GM12878 (cell line): Measurements from ENCODE around the gene KRT33A. TPM values are rescaled to one million over a fixed set of nuclear protein-coding genes. Genes with fewer than 3 reads are reported as not detected.
"Not testable (repeated sequence)": the region's sequence is repeated elsewhere in the genome, so short reads cannot be mapped to it uniquely, and the experiment has no call there.

Experiments used
- ATAC-seq: fragments of 200-7000 bp; cut with Tn5 transposase; 3 replicates; pipeline ENCODE4 v1.9.1; 2020; ENCODE audit warnings: mild to moderate bottlenecking, moderate library complexity
- BruUV-seq: library from RNA; stranded (reverse); fragments of 400-500 nt; replicated peaks from 2 replicates; lab custom pipeline; 2021; lab: Mats Ljungman, UMichigan
- CTCF ChIA-PET: fragments of 300-600 bp; sonication (Branson Sonifier 250); formaldehyde crosslinking; extraction: SDS; loops from one replicate; lab custom pipeline; 2021; ENCODE audit warnings: inconsistent platforms; lab: Yijun Ruan, JAX
- POLR2A ChIA-PET: fragments of 350-600 bp; formaldehyde crosslinking; extraction: SDS; loops from one replicate; lab custom pipeline; 2021; ENCODE audit warnings: inconsistent platforms; lab: Charles Lee
- RAD21 ChIA-PET: fragments of 300-600 bp; sonication (Branson Sonifier 250); formaldehyde crosslinking; loops from one replicate; lab custom pipeline; 2023; ENCODE audit warnings: antibody characterized with exemption; ENCODE audit not compliant: unreplicated experiment; lab: Charles Lee
- SMC1A ChIA-PET: fragments of 300-600 bp; sonication (Branson Sonifier 250); formaldehyde crosslinking; loops from one replicate; lab custom pipeline; 2023; ENCODE audit not compliant: unreplicated experiment, uncharacterized antibody; lab: Charles Lee
- DNase-seq: peaks from one replicate; pipeline ENCODE4 v3.0.0-alpha.2; 2011; ENCODE audit warnings: low read depth, low spot score
- FAIRE-seq: peaks from 3 replicates; lab custom pipeline; 2011; peaks lifted over from hg19 to GRCh38; lab: Jason Lieb, UNC
- H2AFZ ChIP-seq: 2 replicates; pipeline ENCODE4 v1.6.0; 2011; ENCODE audit warnings: low read depth, low read length, control low read depth; ENCODE audit not compliant: control insufficient read depth
- H3K27ac ChIP-seq: 2 replicates; pipeline ENCODE4 v1.5.1; 2011; ENCODE audit warnings: control low read depth; ENCODE audit not compliant: control insufficient read depth, insufficient read depth
- H3K27me3 ChIP-seq, 2 experiments: replicated peaks in 1 of 2; 2 replicates each; pipeline versions ENCODE4 v1.6.0 to v1.6.1; 2011; ENCODE audit warnings: low read length in 1 of 2; ENCODE audit not compliant: control insufficient read depth in 2 of 2, insufficient read depth in 2 of 2
- H3K36me3 ChIP-seq, 2 experiments: 2 replicates each; pipeline ENCODE4 v1.5.1; 2011; ENCODE audit warnings: low read length in 1 of 2; ENCODE audit not compliant: control insufficient read depth in 2 of 2, insufficient read depth in 2 of 2
- H3K4me1 ChIP-seq: 2 replicates; pipeline ENCODE4 v1.6.1; 2011; ENCODE audit warnings: mild to moderate bottlenecking, low read length, moderate library complexity, mixed read lengths; ENCODE audit not compliant: control insufficient read depth, insufficient read depth
- H3K4me2 ChIP-seq: 2 replicates; pipeline ENCODE4 v1.6.0; 2011; ENCODE audit warnings: control low read depth; ENCODE audit not compliant: control insufficient read depth, insufficient read depth
- H3K4me3 ChIP-seq: fragments of 200-600 bp; sonication (generic); 2 replicates; pipeline ENCODE4 v1.5.1; 2016
- H3K79me2 ChIP-seq: 2 replicates; pipeline ENCODE4 v1.6.0; 2011; ENCODE audit warnings: low read length; ENCODE audit not compliant: control insufficient read depth, insufficient read depth
- H3K9ac ChIP-seq: 2 replicates; pipeline ENCODE4 v1.8.0; 2011; ENCODE audit warnings: low read length, control low read depth, mixed read lengths; ENCODE audit not compliant: control insufficient read depth, insufficient read depth
- H3K9me3 ChIP-seq: replicated peaks from 3 replicates; pipeline ENCODE4 v1.5.1; 2011; ENCODE audit warnings: mild to moderate bottlenecking, low read length; ENCODE audit not compliant: control insufficient read depth, insufficient read depth
- H4K20me1 ChIP-seq: 2 replicates; pipeline ENCODE4 v1.6.0; 2011; ENCODE audit not compliant: control insufficient read depth, insufficient read depth
- CREM ChIP-seq: IDR thresholded peaks from 2 replicates; pipeline ENCODE4 v1.6.1; 2014; ENCODE audit warnings: antibody characterized with exemption, low read depth
- DPF2 ChIP-seq: fragments of 450-650 bp; IDR thresholded peaks from 2 replicates; pipeline ENCODE4 v1.6.1; 2017; ENCODE audit warnings: mild to moderate bottlenecking
- EZH2 ChIP-seq: IDR thresholded peaks from 2 replicates; pipeline ENCODE4 v1.6.1; 2012; ENCODE audit warnings: low read depth, mild to moderate bottlenecking, control low read depth, inconsistent platforms, low read length, borderline replicate concordance; ENCODE audit not compliant: control insufficient read depth
- GATAD2B ChIP-seq: fragments of 450-650 bp; conservative IDR thresholded peaks from 2 replicates; pipeline ENCODE4 v1.6.1; 2017; ENCODE audit warnings: low read depth, mild to moderate bottlenecking, moderate library complexity
- SMAD5 ChIP-seq: IDR thresholded peaks from 2 replicates; pipeline ENCODE4 v1.6.1; 2016; ENCODE audit warnings: antibody characterized with exemption, low read depth
- WGBS: methylation state at CpG from one replicate; pipeline ENCODE4 v1.1.6; 2016; ENCODE audit warnings: low lambda C conversion rate; ENCODE audit not compliant: insufficient replicate concordance, insufficient coverage; ENCODE audit errors: missing lambda C conversion rate; 5-methylcytosine and 5-hydroxymethylcytosine counted together
- in situ Hi-C: fragments of 300-500 bp; cut with MboI; formaldehyde crosslinking; loops from 9 replicates; pipeline ENCODE4 v1.14.3; 2018; ENCODE audit warnings: mixed read lengths
- intact Hi-C: fragments of 100-400 bp; cut with micrococcal nuclease; formaldehyde crosslinking; loops from one replicate; pipeline ENCODE4 v1.14.2; 2022; ENCODE audit not compliant: unreplicated experiment
- polyA plus RNA-seq, 11 experiments: library from polyadenylated mRNA; depleted of rRNA in 4 of 11; unstranded in 6 of 11; stranded (reverse) in 5 of 11; fragments of >200 nt; fragmentation: Nextera tagmentation in 4 of 11; fragmentation: Illumina TruSeq in 1 of 11; extraction: Ambion mirVana in 4 of 11; extraction: Trizol in 1 of 11; gene quantifications; 1 replicate in 1 of 11; 2 replicates in 10 of 11; pipeline versions ENCODE4 v1.2.1 to v1.2.3, GENCODE V29; 2011 to 2016; ENCODE audit warnings: inconsistent platforms in 2 of 11, missing spikeins in 2 of 11, low read depth in 1 of 11
- total RNA-seq, 4 experiments: library from RNA; depleted of rRNA in 3 of 4; stranded (reverse); fragments of >200 nt in 3 of 4; fragmentation: Illumina TruSeq in 1 of 4; extraction: Trizol in 1 of 4; gene quantifications; 2 replicates each; pipeline versions ENCODE4 v1.2.1 to v1.2.3, GENCODE V29; 2013 to 2021
- TF ChIP-seq, protein P1 (sequence below): IDR thresholded peaks from 2 replicates; pipeline ENCODE4 v1.6.1; 2011; ENCODE audit warnings: mild to moderate bottlenecking, low read depth, low read length, moderate library complexity; ENCODE audit not compliant: insufficient replicate concordance

KRT33A gene
- total and polyA plus RNA-seq, 10 of the 15 experiments (the other 5 are each of a cell fraction or from before 2014, with no cell fraction given), result not detected

DNA sequence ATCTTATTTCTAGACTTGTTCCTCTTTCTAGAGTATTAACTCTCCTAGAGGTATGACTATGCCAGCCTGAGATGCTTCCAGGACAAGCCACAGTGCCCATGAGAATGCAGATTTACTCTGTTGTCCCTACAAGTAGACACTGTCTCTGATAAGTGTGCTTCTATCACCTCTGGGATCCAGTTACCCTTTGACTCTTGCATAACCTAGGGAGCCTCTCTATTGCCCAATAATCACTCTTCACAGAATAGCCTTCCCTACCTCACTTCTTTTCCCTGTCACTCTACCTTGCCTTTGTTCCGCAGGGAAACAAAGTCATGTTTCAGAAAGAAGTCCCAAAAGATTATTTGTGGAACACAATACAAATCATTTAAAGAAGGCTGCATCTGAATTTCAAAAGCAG lies 33.1 kb upstream of the KRT33A start (continued):
- TF ChIP-seq GATAD2B (no peak), EZH2 (no peak), CREM (no peak), DPF2 (no peak), SMAD5 (no peak)

DNA sequence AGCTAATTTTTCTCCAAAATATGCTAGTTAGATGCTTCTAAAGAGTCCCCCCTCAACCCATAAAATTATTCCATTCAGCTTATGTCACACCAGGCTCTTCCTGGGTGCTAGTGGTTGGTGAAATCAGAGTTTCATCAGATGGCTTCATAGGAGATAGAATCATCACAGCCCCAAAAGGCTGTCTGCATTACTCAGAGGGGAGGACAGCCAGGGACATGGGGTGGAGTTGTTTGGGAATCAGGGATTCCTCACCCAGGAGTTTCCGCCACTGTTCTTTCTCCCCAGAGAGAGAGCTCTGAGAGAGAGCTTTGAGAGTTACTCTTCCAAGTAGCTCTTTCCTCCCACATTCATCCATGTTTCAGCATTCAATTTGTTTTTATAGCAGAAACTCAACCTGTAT lies 31.8 kb upstream of the KRT33A start:
- DNase-seq (no peak), FAIRE-seq (no peak), ATAC-seq (no peak)
- POLR2A ChIA-PET, result no interaction called here
- Histone ChIP-seq H3K4me2 (no peak overlapping the region), H2AFZ (no peak overlapping the region), H3K36me3 (no peaks in the 10 kb centered on the region), H3K27me3 (no peaks in the 10 kb centered on the region), H3K9me3 (no peaks in the 10 kb centered on the region; the same call in 2 of the 3 replicates), H4K20me1 (no peaks in the 10 kb centered on the region), H3K27ac (no peak overlapping the region), H3K9ac (no peak overlapping the region), H3K79me2 (no peaks in the 10 kb centered on the region), H3K4me1 (no peaks in the 10 kb centered on the region), H3K4me3 (no peak overlapping the region)
- TF ChIP-seq, protein P1, sequence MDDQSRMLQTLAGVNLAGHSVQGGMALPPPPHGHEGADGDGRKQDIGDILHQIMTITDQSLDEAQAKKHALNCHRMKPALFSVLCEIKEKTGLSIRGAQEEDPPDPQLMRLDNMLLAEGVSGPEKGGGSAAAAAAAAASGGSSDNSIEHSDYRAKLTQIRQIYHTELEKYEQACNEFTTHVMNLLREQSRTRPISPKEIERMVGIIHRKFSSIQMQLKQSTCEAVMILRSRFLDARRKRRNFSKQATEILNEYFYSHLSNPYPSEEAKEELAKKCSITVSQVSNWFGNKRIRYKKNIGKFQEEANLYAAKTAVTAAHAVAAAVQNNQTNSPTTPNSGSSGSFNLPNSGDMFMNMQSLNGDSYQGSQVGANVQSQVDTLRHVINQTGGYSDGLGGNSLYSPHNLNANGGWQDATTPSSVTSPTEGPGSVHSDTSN, result no peak
- RAD21 ChIA-PET, result no interaction called here
- intact Hi-C loops, result no loop called here
- CTCF ChIA-PET, result no interaction called here
- SMC1A ChIA-PET, result interaction anchor here (1.0 kb wide), 1 partner anchor 9 kb away, joined by 3 read pairs; no protein-coding TSS in a partner anchor
- BruUV-seq, result no TSS peak
- 5% methylated on average over 1 of the region's 1 CpG for WGBS
- in situ Hi-C loops, result no loop called here

DNA sequence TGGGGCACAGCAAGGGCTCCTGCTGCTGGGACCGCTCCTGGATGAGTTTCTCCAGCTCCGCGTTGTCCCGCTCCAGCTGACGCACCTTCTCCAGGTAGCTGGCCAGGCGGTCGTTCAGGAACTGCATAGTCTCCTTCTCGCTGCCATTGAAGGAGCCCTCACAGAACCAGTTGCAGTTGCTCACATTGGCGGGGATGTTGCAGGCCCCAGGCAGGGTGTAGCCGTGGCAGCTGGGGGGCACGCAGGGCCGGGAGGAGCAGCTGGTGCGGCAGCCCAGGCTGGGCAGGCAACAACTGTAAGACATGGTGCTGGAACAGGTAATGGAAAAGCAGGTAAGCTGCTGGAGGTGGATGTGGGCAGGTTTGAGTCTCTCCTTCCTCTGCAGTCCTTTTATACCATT lies 31.3 kb upstream of the KRT33A start, which contains the start of gene KRT34:
KRT34 (minus strand) TSS at position 364 of the 400 bp plus-strand sequence; CDS start at position 304, 60 bp downstream.
- DNase-seq, H3K27ac ChIP-seq, H3K27me3 ChIP-seq, H3K9me3 ChIP-seq, H2AFZ ChIP-seq, H3K4me1 ChIP-seq, H3K79me2 ChIP-seq, CTCF ChIA-PET, H3K9ac ChIP-seq, H3K36me3 ChIP-seq, POLR2A ChIA-PET, BruUV-seq, in situ Hi-C loops, H3K4me3 ChIP-seq, ATAC-seq, RAD21 ChIA-PET, H3K4me2 ChIP-seq, FAIRE-seq, H4K20me1 ChIP-seq, intact Hi-C loops: not testable (repeated sequence)
- SMC1A ChIA-PET, result interaction anchor here (1.0 kb wide), 1 partner anchor 9 kb away, joined by 3 read pairs; no protein-coding TSS in a partner anchor
- WGBS, result 48% methylated on average over 12 of the region's 13 CpGs

DNA sequence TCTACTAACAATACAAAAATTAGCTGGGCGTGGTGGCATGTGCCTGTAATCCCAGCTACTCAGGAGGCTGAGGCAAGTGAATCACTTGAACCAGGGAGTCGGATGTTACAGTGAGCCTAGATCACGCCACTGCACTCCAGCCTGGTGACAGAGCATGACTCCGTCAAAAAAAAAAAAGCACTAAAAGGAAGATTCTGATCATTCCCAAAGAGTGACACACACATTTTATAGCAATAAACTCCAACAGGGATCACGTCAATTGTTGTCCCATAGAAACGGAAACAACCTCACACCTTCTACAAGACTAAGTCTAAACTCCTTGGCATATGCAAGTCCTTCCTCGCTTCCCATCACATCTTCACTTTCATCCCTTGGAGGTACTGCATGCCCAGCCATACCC lies 29.5 kb upstream of the KRT33A start:
- FAIRE-seq, intact Hi-C loops, in situ Hi-C loops, H3K4me2 ChIP-seq, H3K4me3 ChIP-seq, DNase-seq, H3K27me3 ChIP-seq, H4K20me1 ChIP-seq, BruUV-seq, CTCF ChIA-PET, H3K36me3 ChIP-seq, H2AFZ ChIP-seq, RAD21 ChIA-PET, H3K79me2 ChIP-seq, POLR2A ChIA-PET, ATAC-seq, H3K27ac ChIP-seq, H3K9me3 ChIP-seq, H3K9ac ChIP-seq, H3K4me1 ChIP-seq: not testable (repeated sequence)
- WGBS, result 32% methylated on average over 7 of the region's 7 CpGs
- SMC1A ChIA-PET, result interaction anchor here (0.6 kb wide), 1 partner anchor 163 kb away, joined by 3 read pairs; no protein-coding TSS in a partner anchor
